Panc1 (cell line): ENCODE results near the gene GSTO2.

ENCODE experiments used
- SIN3A ChIP-seq: IDR thresholded peaks from 2 replicates; pipeline ENCODE4 v1.6.1; 2012; ENCODE audit warnings: low read depth, mild to moderate bottlenecking, low read length, moderate library complexity, borderline replicate concordance; ENCODE audit not compliant: insufficient read depth
- TCF7L2 ChIP-seq: IDR thresholded peaks from 2 replicates; pipeline ENCODE4 v1.6.1; 2011; ENCODE audit warnings: mild to moderate bottlenecking, low read depth, low read length, inconsistent platforms
- TF ChIP-seq, protein P1 (sequence below), 2 experiments: IDR thresholded peaks; 2 replicates each; pipeline ENCODE4 v1.6.1; 2011 to 2012; ENCODE audit warnings: low read depth in 2 of 2, control low read depth in 1 of 2, low read length in 1 of 2, mild to moderate bottlenecking in 1 of 2, moderate library complexity in 1 of 2; ENCODE audit not compliant: insufficient read depth in 1 of 2
- TF ChIP-seq, protein P2 (sequence below): fragments of 450-650 bp; IDR thresholded peaks from 2 replicates; pipeline ENCODE4 v1.5.1; 2017; ENCODE audit warnings: mild to moderate bottlenecking

DNA sequence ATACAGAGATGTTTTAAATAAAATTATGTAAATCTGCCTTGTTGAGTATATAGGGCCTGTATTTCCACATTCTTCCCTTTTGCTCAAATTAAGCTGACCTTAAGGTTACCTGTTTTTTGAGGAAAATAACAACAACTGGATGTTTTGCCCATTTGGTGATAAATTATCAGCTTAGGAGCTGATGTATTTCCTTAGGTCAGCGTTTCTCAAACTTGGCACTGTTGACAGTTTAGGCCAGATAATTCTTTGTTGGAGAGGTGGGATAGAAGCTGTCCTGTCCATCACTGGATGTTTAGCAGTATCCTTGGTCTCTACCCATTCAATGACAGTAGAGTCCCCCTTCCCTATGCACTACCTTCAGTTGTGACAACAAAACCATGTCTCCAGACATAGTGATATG, 7.2 kb downstream of the GSTO2 start:
- TF ChIP-seq, protein P1, sequence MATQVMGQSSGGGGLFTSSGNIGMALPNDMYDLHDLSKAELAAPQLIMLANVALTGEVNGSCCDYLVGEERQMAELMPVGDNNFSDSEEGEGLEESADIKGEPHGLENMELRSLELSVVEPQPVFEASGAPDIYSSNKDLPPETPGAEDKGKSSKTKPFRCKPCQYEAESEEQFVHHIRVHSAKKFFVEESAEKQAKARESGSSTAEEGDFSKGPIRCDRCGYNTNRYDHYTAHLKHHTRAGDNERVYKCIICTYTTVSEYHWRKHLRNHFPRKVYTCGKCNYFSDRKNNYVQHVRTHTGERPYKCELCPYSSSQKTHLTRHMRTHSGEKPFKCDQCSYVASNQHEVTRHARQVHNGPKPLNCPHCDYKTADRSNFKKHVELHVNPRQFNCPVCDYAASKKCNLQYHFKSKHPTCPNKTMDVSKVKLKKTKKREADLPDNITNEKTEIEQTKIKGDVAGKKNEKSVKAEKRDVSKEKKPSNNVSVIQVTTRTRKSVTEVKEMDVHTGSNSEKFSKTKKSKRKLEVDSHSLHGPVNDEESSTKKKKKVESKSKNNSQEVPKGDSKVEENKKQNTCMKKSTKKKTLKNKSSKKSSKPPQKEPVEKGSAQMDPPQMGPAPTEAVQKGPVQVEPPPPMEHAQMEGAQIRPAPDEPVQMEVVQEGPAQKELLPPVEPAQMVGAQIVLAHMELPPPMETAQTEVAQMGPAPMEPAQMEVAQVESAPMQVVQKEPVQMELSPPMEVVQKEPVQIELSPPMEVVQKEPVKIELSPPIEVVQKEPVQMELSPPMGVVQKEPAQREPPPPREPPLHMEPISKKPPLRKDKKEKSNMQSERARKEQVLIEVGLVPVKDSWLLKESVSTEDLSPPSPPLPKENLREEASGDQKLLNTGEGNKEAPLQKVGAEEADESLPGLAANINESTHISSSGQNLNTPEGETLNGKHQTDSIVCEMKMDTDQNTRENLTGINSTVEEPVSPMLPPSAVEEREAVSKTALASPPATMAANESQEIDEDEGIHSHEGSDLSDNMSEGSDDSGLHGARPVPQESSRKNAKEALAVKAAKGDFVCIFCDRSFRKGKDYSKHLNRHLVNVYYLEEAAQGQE (IDR thresholded peaks at IDR 0.05; ENCODE audit: insufficient read depth in 1 of 2, low read depth in 2 of 2, low read length in 1 of 2), result no peak
- TF ChIP-seq, protein P2, sequence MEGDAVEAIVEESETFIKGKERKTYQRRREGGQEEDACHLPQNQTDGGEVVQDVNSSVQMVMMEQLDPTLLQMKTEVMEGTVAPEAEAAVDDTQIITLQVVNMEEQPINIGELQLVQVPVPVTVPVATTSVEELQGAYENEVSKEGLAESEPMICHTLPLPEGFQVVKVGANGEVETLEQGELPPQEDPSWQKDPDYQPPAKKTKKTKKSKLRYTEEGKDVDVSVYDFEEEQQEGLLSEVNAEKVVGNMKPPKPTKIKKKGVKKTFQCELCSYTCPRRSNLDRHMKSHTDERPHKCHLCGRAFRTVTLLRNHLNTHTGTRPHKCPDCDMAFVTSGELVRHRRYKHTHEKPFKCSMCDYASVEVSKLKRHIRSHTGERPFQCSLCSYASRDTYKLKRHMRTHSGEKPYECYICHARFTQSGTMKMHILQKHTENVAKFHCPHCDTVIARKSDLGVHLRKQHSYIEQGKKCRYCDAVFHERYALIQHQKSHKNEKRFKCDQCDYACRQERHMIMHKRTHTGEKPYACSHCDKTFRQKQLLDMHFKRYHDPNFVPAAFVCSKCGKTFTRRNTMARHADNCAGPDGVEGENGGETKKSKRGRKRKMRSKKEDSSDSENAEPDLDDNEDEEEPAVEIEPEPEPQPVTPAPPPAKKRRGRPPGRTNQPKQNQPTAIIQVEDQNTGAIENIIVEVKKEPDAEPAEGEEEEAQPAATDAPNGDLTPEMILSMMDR, result no peak
- no peak for TF ChIP-seq SIN3A
- no peak for TF ChIP-seq TCF7L2
